ENCODE results near the gene ZSCAN2. TPM values are rescaled to one million over a fixed set of nuclear protein-coding genes. Genes with fewer than 3 reads are reported as not detected.

Gene ZSCAN2
- total RNA-seq, 2 donors from 2014 or later, result 13.9 to 23.2 TPM

GRCh38 chr15:84629033-84629432 lies 28.2 kb downstream of the ZSCAN2 start:
- intact Hi-C loops (cut with DNase I), result no loop called here
- H3K9me3 ChIP-seq, result no peaks in the 10 kb centered on the region
- DNase-seq (ENCODE audit: low spot score), result no peak
- H3K27me3 ChIP-seq (replicated peaks; ENCODE audit: insufficient read depth), result no peaks in the 10 kb centered on the region
- TF ChIP-seq POLR2AphosphoS5 (IDR thresholded peaks at IDR 0.05) (no peak), POLR2A (IDR thresholded peaks at IDR 0.05) (no peak), CTCF (IDR thresholded peaks at IDR 0.05) (no peak)
- no peak overlapping the region for H3K27ac ChIP-seq
- H3K4me3 ChIP-seq, result no peak overlapping the region
- 90% methylated on average over 9 of the region's 9 CpGs for WGBS
- no peaks in the 10 kb centered on the region for H3K36me3 ChIP-seq
- H3K4me1 ChIP-seq (replicated peaks), result peaks cover 11% of the 10 kb centered on the region

DNA sequence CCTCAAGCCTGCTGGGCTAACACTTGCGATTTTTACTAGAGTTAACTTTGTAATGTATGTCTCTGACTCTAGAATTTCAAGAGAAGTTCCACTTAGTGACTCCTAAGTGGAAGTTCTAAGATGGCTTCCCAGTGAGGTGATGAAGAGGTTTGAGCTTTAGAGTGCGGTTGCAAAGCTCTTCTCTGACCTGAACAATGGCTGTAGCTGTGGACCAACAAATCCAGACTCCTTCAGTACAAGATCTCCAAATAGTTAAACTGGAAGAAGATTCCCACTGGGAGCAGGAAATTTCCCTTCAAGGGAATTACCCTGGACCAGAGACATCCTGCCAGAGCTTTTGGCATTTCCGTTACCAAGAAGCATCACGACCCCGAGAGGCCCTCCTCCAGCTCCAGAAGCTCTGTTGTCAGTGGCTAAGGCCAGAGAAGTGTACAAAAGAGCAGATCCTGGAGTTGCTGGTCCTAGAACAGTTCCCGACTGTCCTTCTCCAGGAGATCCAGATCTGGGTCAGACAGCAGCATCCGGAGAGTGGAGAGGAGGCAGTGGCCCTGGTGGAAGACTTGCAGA lies 31.0 kb downstream of the ZSCAN2 start:
- H3K36me3 ChIP-seq, result no peaks in the 10 kb centered on the region
- H3K27ac ChIP-seq, result peak overlapping the region; percentile 73 to 94
- no peaks in the 10 kb centered on the region for H3K9me3 ChIP-seq
- WGBS, result 51% methylated on average over 7 of the region's 7 CpGs
- intact Hi-C loops (cut with DNase I), result loop anchor here (5.0 kb wide), 1 partner anchor 34 kb away; no protein-coding TSS in a partner anchor
- H3K4me1 ChIP-seq (replicated peaks), result peaks cover 11% of the 10 kb centered on the region
- H3K27me3 ChIP-seq (replicated peaks; ENCODE audit: insufficient read depth), result no peaks in the 10 kb centered on the region
- TF ChIP-seq POLR2AphosphoS5 (IDR thresholded peaks at IDR 0.05), result no peak
- TF ChIP-seq CTCF (IDR thresholded peaks at IDR 0.05), result no peak
- TF ChIP-seq POLR2A (IDR thresholded peaks at IDR 0.05), result no peak
- no peak for DNase-seq (ENCODE audit: low spot score)
- H3K4me3 ChIP-seq, result peak overlapping the region; percentile 42 to 53

DNA sequence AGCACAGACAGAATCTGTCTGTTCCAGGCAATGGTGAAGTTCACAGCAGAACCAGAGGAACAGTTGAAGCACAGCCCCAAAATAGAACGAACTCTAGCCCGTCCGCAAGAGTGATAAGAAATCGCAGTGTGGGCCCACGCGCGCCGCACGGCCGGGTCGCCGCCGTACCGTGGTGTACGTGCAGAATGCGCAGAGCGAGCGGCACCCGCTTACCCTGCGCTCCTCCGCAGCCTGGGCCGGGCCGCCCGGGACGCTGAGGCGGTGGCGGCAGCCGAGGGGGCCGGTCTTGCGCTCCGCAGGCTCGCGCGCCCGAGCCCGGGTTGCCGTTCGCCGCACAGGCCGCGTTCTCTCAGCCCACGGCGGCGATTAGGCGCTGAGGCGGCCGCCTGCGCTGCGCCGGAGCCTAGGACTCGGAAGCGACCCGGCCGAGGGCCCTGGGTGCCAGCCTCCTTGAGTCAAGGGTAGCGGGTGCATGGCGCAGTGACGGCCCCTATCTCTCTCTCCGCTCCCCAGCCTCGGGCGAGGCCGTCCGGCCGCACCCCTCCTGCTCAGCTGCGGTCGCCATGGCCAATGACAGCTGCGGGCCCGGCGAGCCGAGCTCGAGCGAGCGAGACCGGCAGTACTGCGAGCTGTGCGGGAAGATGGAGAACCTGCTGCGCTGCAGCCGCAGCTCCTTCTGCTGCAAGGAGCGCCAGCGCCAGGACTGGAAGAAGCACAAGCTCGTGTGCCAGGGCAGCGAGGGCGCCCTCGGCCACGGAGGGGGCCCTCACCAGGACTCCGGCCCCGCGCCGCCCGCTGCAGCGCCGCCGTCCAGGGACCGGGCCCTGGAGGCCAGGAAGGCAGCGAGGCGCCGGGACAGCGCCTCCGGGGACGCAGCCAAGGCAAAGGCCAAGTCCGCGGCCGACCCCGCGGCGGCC lies 32.8 kb downstream of the ZSCAN2 start:
- peak; percentile 55 for DNase-seq (ENCODE audit: low spot score)
- no peaks in the 10 kb centered on the region for H3K9me3 ChIP-seq
- H3K27ac ChIP-seq, result peak overlapping the region; percentile 94 to 95
- H3K4me3 ChIP-seq, result peak overlapping the region; percentile 55 to 56
- TF ChIP-seq POLR2A (IDR thresholded peaks at IDR 0.05) (no peak), POLR2AphosphoS5 (IDR thresholded peaks at IDR 0.05) (no peak), CTCF (IDR thresholded peaks at IDR 0.05) (no peak)
- H3K36me3 ChIP-seq, result no peaks in the 10 kb centered on the region
- H3K27me3 ChIP-seq (replicated peaks; ENCODE audit: insufficient read depth), result no peaks in the 10 kb centered on the region
- intact Hi-C loops (cut with DNase I), result loop anchor here (5.0 kb wide), 1 partner anchor 36 kb away; no protein-coding TSS in a partner anchor
- WGBS, result under 1% methylated on average over 88 of the region's 105 CpGs
- peaks cover 11% of the 10 kb centered on the region for H3K4me1 ChIP-seq (replicated peaks)

DNA sequence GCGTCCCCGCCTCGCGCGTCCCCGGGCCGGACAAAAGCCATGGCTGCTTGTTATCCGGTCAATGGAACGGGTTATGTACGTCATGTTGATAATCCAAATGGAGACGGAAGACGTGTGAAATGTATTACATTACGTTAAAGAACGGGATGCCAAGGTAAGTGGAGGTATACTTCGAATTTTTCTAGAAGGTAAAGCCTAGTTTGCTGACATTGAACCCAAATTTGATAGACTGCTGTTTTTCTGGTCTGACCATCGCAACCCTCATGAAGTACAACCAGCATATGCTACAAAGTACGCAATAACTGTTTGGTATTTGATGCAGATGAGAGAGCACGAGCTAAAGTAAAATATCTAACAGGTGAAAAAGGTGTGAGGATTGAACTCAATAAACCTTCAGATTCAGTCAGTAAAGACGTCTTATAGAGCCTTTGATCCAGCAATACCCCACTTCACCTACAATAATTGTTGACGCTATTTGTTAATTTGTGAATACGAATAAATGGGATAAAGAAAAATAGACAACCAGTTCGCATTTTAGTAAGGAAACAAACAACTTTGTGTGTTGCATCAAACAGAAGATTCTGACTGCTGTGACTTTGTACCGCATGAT lies 33.5 kb downstream of the ZSCAN2 start:
- no peak for TF ChIP-seq POLR2AphosphoS5 (IDR thresholded peaks at IDR 0.05)
- TF ChIP-seq CTCF (IDR thresholded peaks at IDR 0.05), result no peak
- TF ChIP-seq POLR2A (IDR thresholded peaks at IDR 0.05), result no peak
- H3K36me3 ChIP-seq, result no peaks in the 10 kb centered on the region
- peak overlapping the region; percentile 94 to 95 for H3K27ac ChIP-seq
- H3K4me3 ChIP-seq, result peak overlapping the region; percentile 55 to 56
- WGBS, result 30% methylated on average over 23 of the region's 23 CpGs
- peaks cover 11% of the 10 kb centered on the region for H3K4me1 ChIP-seq (replicated peaks)
- intact Hi-C loops (cut with DNase I), result loop anchor here (5.0 kb wide), 1 partner anchor 37 kb away; no protein-coding TSS in a partner anchor
- H3K27me3 ChIP-seq (replicated peaks; ENCODE audit: insufficient read depth), result no peaks in the 10 kb centered on the region
- no peaks in the 10 kb centered on the region for H3K9me3 ChIP-seq
- DNase-seq (ENCODE audit: low spot score), result no peak

Measured in prostate gland (tissue), 2 donors.